IMR-90 (cell line): Measurements from ENCODE around the gene C17orf78. TPM values are rescaled to one million over a fixed set of nuclear protein-coding genes. Genes with fewer than 3 reads are reported as not detected.
A peak's percentile ranks its signal among the peaks of the same experiment; 100 is the strongest.

ENCODE experiments used
- ATAC-seq: fragments of 200-7000 bp; cut with Tn5 transposase; 2 replicates; pipeline ENCODE4 v1.9.1; 2020; ENCODE audit warnings: low read depth, mild to moderate bottlenecking, moderate library complexity
- BruUV-seq: library from RNA; stranded (reverse); fragments of 400-500 nt; replicated peaks from 2 replicates; lab custom pipeline; 2021; lab: Mats Ljungman, UMichigan
- CTCF ChIA-PET: fragments of 300-600 bp; formaldehyde crosslinking; extraction: SDS; loops from one replicate; lab custom pipeline; 2021; ENCODE audit warnings: antibody characterized with exemption; lab: Yijun Ruan, JAX
- POLR2A ChIA-PET: fragments of 300-600 bp; sonication (Branson Sonifier 250); formaldehyde crosslinking; loops from one replicate; lab custom pipeline; 2022; ENCODE audit warnings: antibody characterized with exemption; ENCODE audit not compliant: unreplicated experiment; lab: Charles Lee
- DNase-seq: peaks from one replicate; pipeline ENCODE4 v3.0.0; 2013
- H2AFZ ChIP-seq: replicated peaks from 2 replicates; pipeline ENCODE3; 2013; ENCODE audit warnings: low read length, mild to moderate bottlenecking; ENCODE audit not compliant: poor library complexity
- H2AK5ac ChIP-seq: 2 replicates; pipeline ENCODE4 v1.6.1; 2013; ENCODE audit warnings: low read depth, low read length, inconsistent platforms
- H2AK9ac ChIP-seq: replicated peaks from 2 replicates; pipeline ENCODE3; 2013; ENCODE audit warnings: mild to moderate bottlenecking, low read depth, low read length, moderate library complexity; ENCODE audit not compliant: poor library complexity
- H2BK120ac ChIP-seq: 2 replicates; pipeline ENCODE4 v1.6.1; 2013; ENCODE audit warnings: low read depth, low read length, inconsistent platforms
- H2BK15ac ChIP-seq: 3 replicates; pipeline ENCODE4 v1.6.1; 2013; ENCODE audit warnings: low read depth, low read length, inconsistent platforms
- H2BK20ac ChIP-seq: 2 replicates; pipeline ENCODE4 v1.6.1; 2013; ENCODE audit warnings: low read depth, mild to moderate bottlenecking, inconsistent platforms, low read length, moderate library complexity
- H2BK5ac ChIP-seq: 2 replicates; pipeline ENCODE4 v1.6.1; 2013; ENCODE audit warnings: mild to moderate bottlenecking, low read depth, low read length, inconsistent platforms; ENCODE audit not compliant: poor library complexity, severe bottlenecking
- H3K14ac ChIP-seq: replicated peaks from 2 replicates; pipeline ENCODE4 v1.6.1; 2013; ENCODE audit warnings: low read depth, low read length, inconsistent platforms
- H3K18ac ChIP-seq: 2 replicates; pipeline ENCODE4 v1.6.1; 2013; ENCODE audit warnings: low read depth, low read length, control low read depth
- H3K23ac ChIP-seq: 2 replicates; pipeline ENCODE4 v1.6.1; 2013; ENCODE audit warnings: low read depth, low read length, inconsistent platforms
- H3K27ac ChIP-seq: 2 replicates; pipeline ENCODE4 v1.5.1; 2013; ENCODE audit warnings: mild to moderate bottlenecking, control low read depth, low read length; ENCODE audit not compliant: insufficient read depth
- H3K27me3 ChIP-seq: 2 replicates; pipeline ENCODE4 v1.6.1; 2013; ENCODE audit warnings: low read length; ENCODE audit not compliant: control insufficient read depth, insufficient read depth
- H3K36me3 ChIP-seq: 2 replicates; pipeline ENCODE4 v1.6.1; 2013; ENCODE audit warnings: low read length, mixed read lengths; ENCODE audit not compliant: control insufficient read depth, insufficient read depth
- H3K4ac ChIP-seq: 2 replicates; pipeline ENCODE4 v1.6.1; 2013; ENCODE audit warnings: low read depth, low read length, inconsistent platforms
- H3K4me1 ChIP-seq: 2 replicates; pipeline ENCODE4 v1.6.1; 2013; ENCODE audit warnings: low read length, mixed read lengths; ENCODE audit not compliant: control insufficient read depth, insufficient read depth
- H3K4me2 ChIP-seq: 2 replicates; pipeline ENCODE4 v1.6.1; 2013; ENCODE audit warnings: low read depth, mild to moderate bottlenecking, control low read depth, low read length, moderate library complexity
- H3K4me3 ChIP-seq: 2 replicates; pipeline ENCODE4 v1.5.1; 2013; ENCODE audit warnings: low read depth, mild to moderate bottlenecking, control low read depth, low read length, moderate library complexity; ENCODE audit not compliant: insufficient read depth
- H3K56ac ChIP-seq: 2 replicates; pipeline ENCODE4 v1.6.1; 2013; ENCODE audit warnings: low read length, inconsistent platforms; ENCODE audit not compliant: insufficient read depth; ENCODE audit errors: extremely low read depth
- H3K79me1 ChIP-seq, 2 experiments: 2 replicates each; pipeline ENCODE4 v1.6.1; 2013; ENCODE audit warnings: low read length in 2 of 2, inconsistent platforms in 1 of 2, low read depth in 1 of 2
- H3K9ac ChIP-seq: 2 replicates; pipeline ENCODE4 v1.6.1; 2013; ENCODE audit warnings: low read depth, low read length, control low read depth
- H3K9me1 ChIP-seq: 2 replicates; pipeline ENCODE4 v1.6.1; 2013; ENCODE audit warnings: low read length, inconsistent platforms; ENCODE audit not compliant: insufficient read depth
- H3K9me3 ChIP-seq: 2 replicates; pipeline ENCODE4 v1.6.1; 2013; ENCODE audit warnings: low read length; ENCODE audit not compliant: control insufficient read depth, insufficient read depth
- H4K20me1 ChIP-seq: 2 replicates; pipeline ENCODE4 v1.6.1; 2013; ENCODE audit warnings: low read length, inconsistent platforms; ENCODE audit not compliant: insufficient read depth
- H4K5ac ChIP-seq: 2 replicates; pipeline ENCODE4 v1.6.1; 2013; ENCODE audit warnings: mild to moderate bottlenecking, low read depth, low read length, control low read depth
- H4K8ac ChIP-seq, 2 experiments: 2 replicates each; pipeline ENCODE4 v1.6.1; 2013; ENCODE audit warnings: low read depth in 2 of 2, low read length in 2 of 2, control low read depth in 1 of 2, inconsistent platforms in 1 of 2
- H4K91ac ChIP-seq: 2 replicates; pipeline ENCODE4 v1.6.1; 2013; ENCODE audit warnings: low read depth, low read length, inconsistent platforms; ENCODE audit not compliant: insufficient read depth
- CHD1 ChIP-seq: IDR thresholded peaks from 2 replicates; pipeline ENCODE4 v1.6.1; 2012; ENCODE audit warnings: low read depth, low read length, improper control_type of control experiment
- FOS ChIP-seq: fragments of 150-350 bp; IDR thresholded peaks from 2 replicates; pipeline ENCODE4 v1.6.1; 2016; ENCODE audit warnings: low read depth, low read length
- MAFK ChIP-seq: IDR thresholded peaks from 2 replicates; pipeline ENCODE4 v1.6.1; 2012; ENCODE audit warnings: low read depth, low read length, improper control_type of control experiment
- MXI1 ChIP-seq: IDR thresholded peaks from 2 replicates; pipeline ENCODE4 v1.6.1; 2012; ENCODE audit warnings: low read depth, mild to moderate bottlenecking, low read length, moderate library complexity, borderline replicate concordance
- NFE2L2 ChIP-seq: fragments of 150-350 bp; IDR thresholded peaks from 2 replicates; pipeline ENCODE4 v1.6.1; 2016; ENCODE audit warnings: low read depth, mild to moderate bottlenecking, low read length
- POLR2A ChIP-seq: IDR thresholded peaks from 2 replicates; pipeline ENCODE4 v1.6.1; 2012; ENCODE audit warnings: mild to moderate bottlenecking, low read depth, low read length
- RAD21 ChIP-seq: IDR thresholded peaks from 2 replicates; pipeline ENCODE4 v1.6.1; 2012; ENCODE audit warnings: low read length, improper control_type of control experiment
- RCOR1 ChIP-seq: IDR thresholded peaks from 2 replicates; pipeline ENCODE4 v1.6.1; 2012; ENCODE audit warnings: mild to moderate bottlenecking, low read length, improper control_type of control experiment; ENCODE audit not compliant: insufficient replicate concordance
- RFX5 ChIP-seq: IDR thresholded peaks from 2 replicates; pipeline ENCODE4 v1.8.0; 2012; ENCODE audit warnings: low read depth, mild to moderate bottlenecking, low read length, moderate library complexity
- SMC3 ChIP-seq: fragments of 150-350 bp; IDR thresholded peaks from 2 replicates; pipeline ENCODE4 v1.6.1; 2016; ENCODE audit warnings: low read depth, mild to moderate bottlenecking, antibody characterized with exemption, low read length, moderate library complexity
- USF2 ChIP-seq: fragments of 150-350 bp; IDR thresholded peaks from 2 replicates; pipeline ENCODE4 v1.6.1; 2017; ENCODE audit warnings: mild to moderate bottlenecking, antibody characterized with exemption, low read length, low read depth
- WGBS, 2 experiments: methylation state at CpG; one replicate each; pipeline versions ENCODE4 v1.1.5 to v1.1.7; 2013; ENCODE audit warnings: missing lambda C conversion rate in 2 of 2; ENCODE audit not compliant: insufficient read length in 1 of 2; ENCODE audit errors: extremely low coverage in 2 of 2; 5-methylcytosine and 5-hydroxymethylcytosine counted together
- dilution Hi-C: fragments of 300-500 bp; cut with HindIII; formaldehyde crosslinking; loops from one replicate; pipeline ENCODE4 v1.14.3; 2018; ENCODE audit warnings: low sequenced_read_pairs; ENCODE audit not compliant: unreplicated experiment
- in situ Hi-C: fragments of 300-500 bp; cut with MboI; formaldehyde crosslinking; loops from 3 replicates; pipeline ENCODE4 v1.14.3; 2019; ENCODE audit warnings: low sequenced_read_pairs, inconsistent platforms, mixed read lengths
- intact Hi-C: fragments of 100-400 bp; cut with micrococcal nuclease; formaldehyde crosslinking; loops from 2 replicates; pipeline ENCODE4 v1.10.0; 2022
- polyA plus RNA-seq, 3 experiments: library from polyadenylated mRNA; depleted of rRNA; stranded (reverse); fragments of >200 nt; gene quantifications; 2 replicates each; pipeline ENCODE4 v1.2.3, GENCODE V29; 2012; ENCODE audit warnings: low replicate concordance in 1 of 3
- total RNA-seq: library from RNA; depleted of rRNA; stranded (reverse); fragments of >200 nt; gene quantifications from 2 replicates; pipeline ENCODE4 v1.2.3, GENCODE V29; 2012

Gene C17orf78
- total and polyA plus RNA-seq, 2 of the 4 experiments (the other 2 are of a cell fraction): not detected

- ChIA-PET POLR2A (no interaction called here), CTCF (no interaction called here)
- Histone ChIP-seq H2BK5ac (no peak overlapping the region), H3K27me3 (no peaks in the 10 kb centered on the region), H3K56ac (no peak overlapping the region), H3K4ac (no peak overlapping the region), H4K20me1 (no peaks in the 10 kb centered on the region), H3K27ac (no peak overlapping the region), H2AK9ac (no peak overlapping the region), H2AFZ (no peak overlapping the region), H4K5ac (no peak overlapping the region), H2AK5ac (no peak overlapping the region), H3K4me3 (no peak overlapping the region), H3K9me3 (no peaks in the 10 kb centered on the region), H2BK20ac (no peak overlapping the region), H2BK15ac (no peak overlapping the region), H3K23ac (no peak overlapping the region), H3K79me1 (peaks cover 10 to 39% of the 10 kb centered on the region in 2 experiments), H3K36me3 (peaks cover 30% of the 10 kb centered on the region), H3K18ac (no peak overlapping the region), H3K9ac (no peak overlapping the region), H4K8ac (no peak overlapping the region), H2BK120ac (no peak overlapping the region), H3K14ac (peak overlapping the region; percentile 37; the same call in 1 of the 2 replicates), H3K4me2 (no peak overlapping the region), H3K9me1 (no peaks in the 10 kb centered on the region; the same call in 1 of the 2 replicates), H4K91ac (no peak overlapping the region), H3K4me1 (no peaks in the 10 kb centered on the region; the same call in 1 of the 2 replicates)
- ATAC-seq (0 out of 2 replicates have a peak, but pooled peaks have one; percentile 11), DNase-seq (no peak)
- WGBS, 2 experiments: no CpG with 5 or more reads among the region's 3 CpGs
- intact Hi-C loops (no loop called here), in situ Hi-C loops (no loop called here), dilution Hi-C loops (no loop called here)
- BruUV-seq: no TSS peak
- TF ChIP-seq CHD1 (no peak), RCOR1 (no peak), MXI1 (no peak), NFE2L2 (no peak), MAFK (no peak), RFX5 (no peak), POLR2A (no peak), FOS (no peak), SMC3 (no peak), USF2 (no peak), RAD21 (no peak)
Observed at GRCh38 chr17:37429039-37429438, 53.3 kb downstream of the C17orf78 start.
